Suprapubic skin (tissue), 4 donors: ENCODE measurements around the gene MT4. TPM values are rescaled to one million over a fixed set of nuclear protein-coding genes. Genes with fewer than 3 reads are reported as not detected.

Experiments
- DNase-seq, 2 donors: peaks; one replicate each; pipeline ENCODE4 v3.0.0-alpha.2; 2019; ENCODE audit warnings: low spot score in 2 of 2
- H3K27ac ChIP-seq: fragments of 200-600 bp; sonication (generic); one replicate; pipeline ENCODE4 v1.5.1; 2019
- H3K27me3 ChIP-seq: fragments of 200-600 bp; sonication (generic); one replicate; pipeline ENCODE4 v1.5.1; 2019
- H3K36me3 ChIP-seq: fragments of 200-600 bp; sonication (generic); one replicate; pipeline ENCODE4 v1.5.1; 2019
- H3K4me1 ChIP-seq: fragments of 200-600 bp; sonication (generic); one replicate; pipeline ENCODE4 v1.5.1; 2019
- H3K4me3 ChIP-seq: fragments of 200-600 bp; sonication (generic); one replicate; pipeline ENCODE4 v1.5.1; 2019; ENCODE audit warnings: mild to moderate bottlenecking
- H3K9me3 ChIP-seq: fragments of 200-600 bp; sonication (generic); one replicate; pipeline ENCODE4 v1.5.1; 2019
- EP300 ChIP-seq: sonication (generic); formaldehyde crosslinking; IDR thresholded peaks from one replicate; pipeline ENCODE4 v1.6.1; 2017; ENCODE audit warnings: antibody characterized with exemption
- POLR2A ChIP-seq, 2 donors: fragments of 450-650 bp; IDR thresholded peaks; one replicate each; pipeline ENCODE4 v1.6.1; 2017; ENCODE audit warnings: antibody characterized with exemption in 2 of 2, mild to moderate bottlenecking in 2 of 2, moderate library complexity in 2 of 2
- POLR2AphosphoS5 ChIP-seq, 3 donors: sonication (generic); formaldehyde crosslinking; IDR thresholded peaks; one replicate each; pipeline ENCODE4 v1.6.1; 2017; ENCODE audit warnings: antibody characterized with exemption in 3 of 3
- WGBS: methylation state at CpG from one replicate; pipeline ENCODE4 v1.1.5; 2018; 5-methylcytosine and 5-hydroxymethylcytosine counted together
- total RNA-seq, 4 donors: library from RNA; depleted of rRNA; stranded (reverse); fragments of >200 nt; gene quantifications; one replicate each; pipeline ENCODE4 v1.1.0, GENCODE V29; 2016
- TF ChIP-seq, protein P1 (sequence below), 2 donors: fragments of 200-600 bp in 1 of 2; fragments of 450-650 bp in 1 of 2; sonication (generic) in 1 of 2; IDR thresholded peaks; one replicate each; pipeline ENCODE4 v1.5.1; 2016 to 2019; ENCODE audit warnings: antibody characterized with exemption in 2 of 2, mild to moderate bottlenecking in 1 of 2, moderate library complexity in 1 of 2

Gene MT4
- total RNA-seq, 4 donors from 2014 or later = 113 to 1,552 (median 179) TPM; not detected in 1

DNA sequence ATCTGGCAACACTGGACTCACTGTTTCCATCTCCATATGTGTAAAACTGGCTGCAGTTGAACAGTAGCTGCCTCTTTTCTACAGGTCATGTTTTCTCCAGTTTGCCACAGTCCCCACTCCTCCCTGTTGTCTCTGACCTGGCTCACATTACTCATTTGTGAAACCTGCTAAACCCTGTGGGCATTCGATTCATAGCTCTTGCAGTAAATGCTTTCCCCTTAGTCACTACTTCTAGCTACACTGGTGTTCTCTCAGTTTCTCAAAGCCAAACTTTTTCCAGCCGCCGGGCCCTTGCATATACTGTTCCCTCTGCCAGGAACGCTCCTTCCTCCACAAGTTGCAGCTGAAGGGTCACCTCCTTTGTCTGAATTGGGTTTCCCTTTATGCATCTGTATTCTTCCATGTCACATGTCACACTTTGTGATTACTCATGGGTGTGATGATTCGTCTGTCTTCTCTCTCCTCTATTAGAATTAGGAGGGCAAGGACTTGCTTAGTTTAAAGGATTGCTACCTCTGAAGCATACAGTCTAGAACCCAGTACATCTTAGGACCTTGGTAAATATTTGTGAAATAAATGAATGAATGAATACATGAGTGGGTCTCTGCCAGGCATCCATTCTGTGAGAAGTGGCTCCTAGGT, 15.0 kb upstream of the MT4 start:
- Histone ChIP-seq H3K4me1 (peaks cover 38% of the 10 kb centered on the region), H3K36me3 (no peaks in the 10 kb centered on the region), H3K4me3 (no peak overlapping the region), H3K27ac (no peak overlapping the region), H3K9me3 (no peaks in the 10 kb centered on the region), H3K27me3 (no peaks in the 10 kb centered on the region)
- 77% methylated on average over 5 of the region's 5 CpGs for WGBS
- DNase-seq = no peak
- no peak for TF ChIP-seq EP300

DNA sequence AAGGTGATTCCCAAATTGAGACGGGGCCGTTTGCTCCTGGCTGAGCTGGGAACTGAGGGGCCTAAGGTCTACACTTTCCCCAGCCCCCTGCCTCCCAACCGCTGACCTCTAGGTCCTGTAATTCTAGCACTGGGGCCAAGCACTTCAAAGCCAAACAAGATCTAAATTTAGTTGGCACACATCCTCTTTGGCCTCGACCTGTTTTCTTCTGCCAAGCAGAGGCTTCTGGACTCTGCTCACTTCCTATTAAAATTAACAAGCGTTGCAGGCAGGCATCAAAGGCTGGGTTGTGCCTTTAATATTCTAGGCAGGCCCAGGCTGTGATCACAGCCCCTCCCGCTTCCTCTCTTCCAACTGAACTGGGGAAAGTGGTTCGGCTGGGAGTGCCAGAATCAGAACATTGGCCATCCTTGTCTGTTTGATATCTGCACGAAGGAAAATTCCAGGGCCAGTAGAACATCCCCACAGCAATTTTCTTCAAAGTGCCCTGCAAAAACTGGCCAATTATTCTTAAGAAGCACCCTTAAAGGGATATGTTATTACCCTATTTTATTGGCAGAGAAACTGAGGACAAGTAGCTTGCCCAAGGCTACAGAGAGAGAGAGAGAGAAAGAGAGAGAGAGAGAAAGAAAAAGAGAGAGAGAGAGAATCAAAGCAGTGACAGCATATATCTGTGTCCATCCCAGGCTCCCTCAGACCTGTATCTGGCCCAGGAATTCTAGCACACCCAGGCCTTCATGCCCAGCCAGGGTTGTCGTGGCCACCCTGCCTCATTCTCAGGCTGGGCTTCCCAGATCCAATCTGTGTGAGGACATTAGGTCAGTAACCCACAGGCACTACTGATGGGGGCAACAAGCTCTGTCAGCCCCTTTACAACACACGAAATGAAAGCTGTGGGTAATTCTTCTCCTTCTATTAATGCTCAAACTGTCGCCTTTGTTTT, 12.8 kb upstream of the MT4 start:
- H3K36me3 ChIP-seq = no peaks in the 10 kb centered on the region
- 24% methylated on average over 11 of the region's 11 CpGs for WGBS
- no peaks in the 10 kb centered on the region for H3K9me3 ChIP-seq
- H3K27me3 ChIP-seq = peaks cover 4% of the 10 kb centered on the region
- H3K4me1 ChIP-seq = peaks cover 38% of the 10 kb centered on the region
- H3K4me3 ChIP-seq = no peak overlapping the region
- TF ChIP-seq EP300 (no peak), POLR2A (IDR thresholded peaks at IDR 0.05) (no peak), POLR2AphosphoS5 (IDR thresholded peaks at IDR 0.05) (no peak)
- TF ChIP-seq, protein P1, sequence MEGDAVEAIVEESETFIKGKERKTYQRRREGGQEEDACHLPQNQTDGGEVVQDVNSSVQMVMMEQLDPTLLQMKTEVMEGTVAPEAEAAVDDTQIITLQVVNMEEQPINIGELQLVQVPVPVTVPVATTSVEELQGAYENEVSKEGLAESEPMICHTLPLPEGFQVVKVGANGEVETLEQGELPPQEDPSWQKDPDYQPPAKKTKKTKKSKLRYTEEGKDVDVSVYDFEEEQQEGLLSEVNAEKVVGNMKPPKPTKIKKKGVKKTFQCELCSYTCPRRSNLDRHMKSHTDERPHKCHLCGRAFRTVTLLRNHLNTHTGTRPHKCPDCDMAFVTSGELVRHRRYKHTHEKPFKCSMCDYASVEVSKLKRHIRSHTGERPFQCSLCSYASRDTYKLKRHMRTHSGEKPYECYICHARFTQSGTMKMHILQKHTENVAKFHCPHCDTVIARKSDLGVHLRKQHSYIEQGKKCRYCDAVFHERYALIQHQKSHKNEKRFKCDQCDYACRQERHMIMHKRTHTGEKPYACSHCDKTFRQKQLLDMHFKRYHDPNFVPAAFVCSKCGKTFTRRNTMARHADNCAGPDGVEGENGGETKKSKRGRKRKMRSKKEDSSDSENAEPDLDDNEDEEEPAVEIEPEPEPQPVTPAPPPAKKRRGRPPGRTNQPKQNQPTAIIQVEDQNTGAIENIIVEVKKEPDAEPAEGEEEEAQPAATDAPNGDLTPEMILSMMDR (IDR thresholded peaks at IDR 0.05) = no peak
- no peak overlapping the region for H3K27ac ChIP-seq
- no peak for DNase-seq

DNA sequence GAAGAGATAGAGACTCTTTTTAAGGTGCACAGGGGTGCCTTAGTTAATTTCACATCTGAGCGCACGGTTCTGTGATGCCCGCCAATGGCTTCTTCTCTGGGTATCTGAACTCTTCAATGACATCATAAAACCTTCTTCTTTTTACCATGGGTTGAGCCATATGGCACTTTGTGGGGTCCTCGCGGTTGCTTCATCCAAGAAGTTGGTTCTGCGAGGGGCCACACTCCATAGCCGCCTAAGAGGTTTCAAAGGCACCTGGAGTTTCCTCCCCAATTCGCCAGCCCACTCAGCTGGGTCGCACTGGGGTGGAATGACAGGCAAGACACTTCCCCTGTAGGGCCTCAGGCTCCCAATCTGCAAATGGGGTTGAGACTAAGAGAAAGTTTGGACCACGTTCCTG, 10.4 kb upstream of the MT4 start:
- 87% methylated on average over 10 of the region's 10 CpGs for WGBS
- DNase-seq = no peak
- Histone ChIP-seq H3K27me3 (peaks cover 4% of the 10 kb centered on the region), H3K4me1 (peaks cover 19% of the 10 kb centered on the region), H3K4me3 (no peak overlapping the region), H3K27ac (no peak overlapping the region), H3K36me3 (no peaks in the 10 kb centered on the region), H3K9me3 (no peaks in the 10 kb centered on the region)
- TF ChIP-seq POLR2AphosphoS5 (IDR thresholded peaks at IDR 0.05) = no peak
- TF ChIP-seq EP300 = no peak
- TF ChIP-seq, protein P1 (IDR thresholded peaks at IDR 0.05) = no peak
- TF ChIP-seq POLR2A (IDR thresholded peaks at IDR 0.05) = no peak

DNA sequence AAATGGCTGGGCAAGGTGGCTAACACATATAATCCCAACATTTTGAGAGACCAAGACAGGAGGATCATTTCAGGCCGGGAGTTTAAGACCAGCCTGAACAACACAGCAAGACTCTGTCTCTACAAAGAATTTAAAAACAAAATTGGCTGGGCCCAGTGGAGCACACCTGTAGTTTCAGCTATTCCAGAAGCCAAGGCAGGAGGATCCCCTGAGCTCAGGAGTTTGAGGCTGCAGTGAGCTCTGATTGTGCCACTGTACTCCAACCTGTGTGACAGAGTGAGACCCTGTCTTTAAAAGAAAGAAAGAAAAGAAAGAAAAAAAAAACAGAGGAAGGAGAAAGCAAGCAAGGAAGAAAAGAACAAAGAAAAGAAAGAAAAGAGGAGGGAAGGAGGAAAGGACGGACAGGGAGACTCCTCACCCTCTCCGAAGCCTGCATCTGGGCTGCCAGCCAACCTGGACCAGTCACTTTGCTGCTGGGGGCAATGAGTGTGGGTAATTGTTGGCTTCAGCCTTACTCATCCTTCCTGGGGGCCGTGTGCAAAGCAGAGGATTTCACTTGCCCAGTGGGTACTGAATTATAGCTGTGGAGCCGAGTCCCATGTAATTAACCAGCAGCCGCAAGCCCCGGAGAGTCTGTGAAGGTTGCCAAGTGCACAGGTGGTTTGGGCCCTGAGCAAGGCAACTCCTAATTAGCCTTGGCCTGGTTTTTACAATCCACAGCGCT, 6.7 kb upstream of the MT4 start:
- Histone ChIP-seq H3K4me1 (no peaks in the 10 kb centered on the region), H3K27me3 (peaks cover 4% of the 10 kb centered on the region), H3K27ac (no peak overlapping the region), H3K4me3 (no peak overlapping the region), H3K36me3 (no peaks in the 10 kb centered on the region), H3K9me3 (no peaks in the 10 kb centered on the region)
- no peak for TF ChIP-seq POLR2A (IDR thresholded peaks at IDR 0.05)
- no peak for TF ChIP-seq POLR2AphosphoS5 (IDR thresholded peaks at IDR 0.05)
- no peak for TF ChIP-seq EP300
- TF ChIP-seq, protein P1 (IDR thresholded peaks at IDR 0.05) = no peak
- DNase-seq = no peak
- WGBS = 31% methylated on average over 8 of the region's 8 CpGs

DNA sequence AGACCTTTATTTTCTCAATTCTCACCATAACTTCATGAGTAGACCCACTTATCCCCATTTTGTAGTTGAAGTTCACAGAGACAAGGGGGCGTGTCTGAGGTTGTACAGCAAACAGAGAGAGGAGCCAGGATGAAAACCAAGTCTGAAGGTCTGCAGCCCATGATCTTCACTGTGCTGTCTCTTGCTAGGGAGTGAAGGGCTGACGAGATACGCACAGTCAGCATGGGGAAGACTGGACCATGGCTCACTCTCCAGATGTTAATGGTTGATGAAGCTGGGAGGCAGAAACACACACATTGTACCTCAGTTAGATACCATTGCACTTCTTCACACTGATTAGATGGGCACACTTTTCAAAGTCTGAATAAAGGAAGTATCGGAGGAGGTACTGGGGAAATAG, 5.8 kb upstream of the MT4 start:
- no peaks in the 10 kb centered on the region for H3K4me1 ChIP-seq
- H3K27me3 ChIP-seq = peaks cover 4% of the 10 kb centered on the region
- DNase-seq = no peak
- H3K27ac ChIP-seq = no peak overlapping the region
- H3K4me3 ChIP-seq = no peak overlapping the region
- H3K9me3 ChIP-seq = no peaks in the 10 kb centered on the region
- no peaks in the 10 kb centered on the region for H3K36me3 ChIP-seq
- TF ChIP-seq EP300 (no peak), POLR2A (IDR thresholded peaks at IDR 0.05) (no peak), POLR2AphosphoS5 (IDR thresholded peaks at IDR 0.05) (no peak)
- TF ChIP-seq, protein P1 (IDR thresholded peaks at IDR 0.05) = no peak
- WGBS = 92% methylated on average over 4 of the region's 4 CpGs
